Cardiac fibroblast (primary cell): ENCODE data around the gene ADAMTS14.
A peak's percentile ranks its signal among the peaks of the same experiment; 100 is the strongest.

ENCODE experiments used
- DNase-seq, 2 donors: peaks; one replicate each; pipeline versions ENCODE4 v3.0.0 to v3.0.0-alpha.2; 2010; ENCODE audit warnings: low read depth in 2 of 2
- H3K4me3 ChIP-seq, 2 donors: replicated peaks in 1 of 2; 1 replicate in 1 of 2; 2 replicates in 1 of 2; pipeline ENCODE4 v1.5.1; 2011; ENCODE audit warnings: low read depth in 2 of 2, low read length in 2 of 2, mild to moderate bottlenecking in 2 of 2, moderate library complexity in 1 of 2
- CTCF ChIP-seq: IDR thresholded peaks from one replicate; pipeline ENCODE4 v1.5.1; 2011; ENCODE audit warnings: low read depth, mild to moderate bottlenecking, low read length, inconsistent platforms

The ADAMTS14 gene

GRCh38 chr10:70688828-70689227 lies 16.5 kb downstream of the ADAMTS14 start:
- H3K4me3 ChIP-seq = no peak overlapping the region
- no peak for DNase-seq
- TF ChIP-seq CTCF = no peak

DNA sequence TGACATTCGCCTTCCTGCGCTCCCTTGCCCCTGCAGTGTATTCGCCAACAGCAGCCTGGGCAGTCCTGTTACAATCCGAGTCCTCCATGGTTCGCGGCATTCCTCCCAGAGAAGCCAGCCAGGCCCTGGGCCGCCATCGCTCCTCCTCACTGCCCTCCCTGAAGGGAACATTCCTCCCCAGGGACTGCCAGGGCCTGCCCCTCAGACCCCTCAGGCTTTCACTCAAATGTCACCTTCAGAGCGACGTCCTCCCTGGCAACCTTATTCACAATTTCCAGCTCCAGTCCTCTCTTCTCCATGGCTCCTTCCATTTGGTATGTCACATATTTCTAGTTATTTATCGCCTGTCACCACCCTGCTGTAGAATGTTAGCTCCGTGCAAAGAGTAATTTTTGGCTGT lies 17.4 kb downstream of the ADAMTS14 start:
- DNase-seq = no peak
- no peak overlapping the region for H3K4me3 ChIP-seq
- TF ChIP-seq CTCF = no peak

- no peak overlapping the region for H3K4me3 ChIP-seq
- no peak for TF ChIP-seq CTCF
- DNase-seq = no peak
Measured at GRCh38 chr10:70690589-70690988, 18.3 kb downstream of the ADAMTS14 start.

- DNase-seq = no peak
- H3K4me3 ChIP-seq = no peak overlapping the region
- no peak for TF ChIP-seq CTCF
Measured at GRCh38 chr10:70691611-70692010, 19.3 kb downstream of the ADAMTS14 start.

DNA sequence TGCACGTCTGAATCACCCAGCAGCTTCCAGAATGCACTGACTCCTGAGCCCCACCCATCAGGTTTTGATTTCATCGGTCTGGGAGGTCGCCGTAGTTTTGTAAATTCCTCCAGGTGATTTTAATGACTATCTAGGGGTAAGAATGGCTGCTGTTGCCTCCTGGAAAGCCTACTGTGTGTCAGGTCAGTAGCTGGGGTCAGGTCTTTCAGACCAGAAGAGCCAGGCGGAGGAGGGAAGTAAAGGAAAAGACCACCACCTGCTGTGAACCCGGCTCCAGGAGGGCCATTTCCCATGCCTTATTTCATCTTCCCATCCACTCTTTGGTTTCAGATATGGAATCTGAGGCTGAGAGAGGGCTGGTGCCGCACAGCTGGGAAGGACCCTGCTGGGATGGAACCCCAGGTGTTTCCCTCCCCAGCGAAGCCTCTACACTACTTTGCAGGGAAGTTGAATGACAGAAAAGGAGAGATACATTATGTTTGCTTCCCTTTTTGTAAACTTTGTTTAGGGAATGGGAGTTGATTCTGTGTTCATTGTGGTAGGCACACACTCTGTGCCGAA lies 19.8 kb downstream of the ADAMTS14 start:
- no peak for TF ChIP-seq CTCF
- H3K4me3 ChIP-seq = no peak overlapping the region
- DNase-seq = no peak

DNA sequence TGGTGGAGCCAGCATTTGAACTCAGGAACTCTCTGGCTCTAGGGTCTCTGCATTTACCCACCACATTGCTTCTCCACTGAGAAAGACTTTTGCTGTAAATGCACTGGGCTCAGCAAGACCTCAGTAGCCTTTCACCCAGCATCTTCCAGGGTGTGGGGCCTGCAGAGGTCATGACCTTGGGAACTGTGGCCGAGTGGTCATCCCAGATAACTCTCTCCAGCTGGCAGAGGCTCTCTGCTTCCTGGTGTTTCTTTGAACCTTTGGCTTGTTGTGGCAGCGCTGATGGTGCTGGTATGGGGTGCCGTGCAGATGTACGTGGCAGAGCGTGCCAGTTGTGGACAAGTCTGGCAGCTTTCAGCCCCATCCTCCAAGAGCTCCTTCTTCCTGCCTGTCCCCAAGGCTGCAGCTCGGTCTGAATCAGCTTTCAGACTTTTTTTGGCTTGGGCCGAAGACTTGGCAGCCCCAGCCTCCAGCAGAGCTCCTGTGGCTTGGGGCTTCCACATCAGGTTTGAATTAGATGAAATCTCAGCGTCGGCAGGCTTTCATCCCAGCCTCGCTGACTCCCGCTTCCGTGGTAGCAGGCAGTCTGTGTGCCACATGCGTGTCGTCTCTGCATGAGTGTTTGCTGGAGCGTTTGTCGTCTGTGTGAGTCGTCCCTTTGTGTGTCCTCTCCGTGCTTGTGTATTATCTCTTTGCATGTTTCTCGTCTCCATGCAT lies 21.5 kb downstream of the ADAMTS14 start:
- H3K4me3 ChIP-seq = no peak overlapping the region

More for the DNA sequence above, 21.5 kb downstream of the ADAMTS14 start:
- peak; percentile 41 to 72 for DNase-seq
- no peak for TF ChIP-seq CTCF
